ENCODE measurements around the gene NUP37.

The NUP37 gene

GRCh38 chr12:102069707-102070106 is 50.2 kb downstream of the NUP37 start:
- H3K27ac ChIP-seq (ENCODE audit: extremely low read depth, low read depth, low read length): no peak overlapping the region
- POLR2A ChIA-PET: no interaction called here
- H3K9me3 ChIP-seq (ENCODE audit: control insufficient read depth, insufficient read depth, low read depth, low read length): no peaks in the 10 kb centered on the region
- CTCF ChIA-PET: interaction anchor here (0.6 kb wide), 1 partner anchor 1132 kb away, joined by 3 read pairs; no protein-coding TSS in a partner anchor
- TF ChIP-seq WT1 (tag by site-specific recombination; IDR thresholded peaks at IDR 0.05): no peak
- TF ChIP-seq SALL2 (tag by site-specific recombination; IDR thresholded peaks at IDR 0.05; ENCODE audit: borderline replicate concordance): no peak
- no peak for TF ChIP-seq ZNF677 (tag by site-specific recombination; IDR thresholded peaks at IDR 0.05)
- no peak for TF ChIP-seq ZBTB20 (tag by site-specific recombination; IDR thresholded peaks at IDR 0.05)
- TF ChIP-seq, protein P1, sequence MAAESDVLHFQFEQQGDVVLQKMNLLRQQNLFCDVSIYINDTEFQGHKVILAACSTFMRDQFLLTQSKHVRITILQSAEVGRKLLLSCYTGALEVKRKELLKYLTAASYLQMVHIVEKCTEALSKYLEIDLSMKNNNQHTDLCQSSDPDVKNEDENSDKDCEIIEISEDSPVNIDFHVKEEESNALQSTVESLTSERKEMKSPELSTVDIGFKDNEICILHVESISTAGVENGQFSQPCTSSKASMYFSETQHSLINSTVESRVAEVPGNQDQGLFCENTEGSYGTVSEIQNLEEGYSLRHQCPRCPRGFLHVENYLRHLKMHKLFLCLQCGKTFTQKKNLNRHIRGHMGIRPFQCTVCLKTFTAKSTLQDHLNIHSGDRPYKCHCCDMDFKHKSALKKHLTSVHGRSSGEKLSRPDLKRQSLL (tag by site-specific recombination; IDR thresholded peaks at IDR 0.05): no peak
- no peak for TF ChIP-seq HOXD13 (CRISPR knock-in tag; IDR thresholded peaks at IDR 0.05; ENCODE audit: borderline replicate concordance)
- no peak for TF ChIP-seq GLI2 (tag by site-specific recombination; IDR thresholded peaks at IDR 0.05; ENCODE audit: borderline replicate concordance, low read depth)
- TF ChIP-seq ZFHX2 (tag by site-specific recombination; conservative IDR thresholded peaks at IDR 0.05): no peak
- no peak for TF ChIP-seq ZNF585B (tag by site-specific recombination; IDR thresholded peaks at IDR 0.05)
- peaks cover 5 to 10% of the 10 kb centered on the region in 2 experiments for H3K36me3 ChIP-seq (ENCODE audit: control insufficient read depth in 2 of 2, insufficient read depth in 1 of 2, low read length in 2 of 2)
- peaks cover 3% of the 10 kb centered on the region; the same call in 1 of the 2 replicates for H3K4me1 ChIP-seq (ENCODE audit: control insufficient read depth, insufficient read depth, low read length)
- no peak overlapping the region for H3K4me3 ChIP-seq (ENCODE audit: low read depth, low read length)

DNA sequence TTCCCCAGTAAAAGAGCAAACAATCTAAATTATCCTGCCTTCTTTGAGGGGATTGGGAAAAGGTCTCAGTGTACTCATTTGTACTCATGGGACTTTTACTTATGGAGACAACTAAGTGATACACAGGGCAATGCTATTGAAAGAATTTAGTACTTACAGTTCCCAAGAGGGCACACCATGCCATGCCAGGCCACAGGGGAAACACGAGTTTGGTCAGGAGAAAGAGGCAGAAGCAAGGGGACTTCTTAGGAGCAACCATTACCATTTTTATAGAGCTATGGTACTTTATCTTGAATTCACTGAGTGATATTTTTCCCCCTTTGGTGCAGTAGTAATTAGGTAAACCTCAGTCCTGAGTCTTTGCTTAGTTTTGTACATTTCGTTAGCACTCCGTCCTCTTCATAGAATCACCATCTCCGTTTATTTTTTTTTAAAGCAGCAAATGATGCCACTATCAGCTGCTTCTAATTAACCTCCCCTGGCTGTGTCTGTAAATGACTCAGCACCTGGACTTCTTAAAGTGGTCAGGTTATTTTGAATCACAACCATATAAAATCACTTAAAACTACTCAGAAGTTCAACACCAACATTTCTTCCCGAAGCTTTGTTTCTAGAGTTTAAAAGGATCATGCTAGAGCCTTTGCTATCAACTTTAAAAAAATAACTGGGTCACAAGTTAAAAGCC is 52.2 kb downstream of the NUP37 start:
- Histone ChIP-seq H3K27ac (ENCODE audit: extremely low read depth, low read depth, low read length) (no peak overlapping the region), H3K36me3 (ENCODE audit: control insufficient read depth in 2 of 2, insufficient read depth in 1 of 2, low read length in 2 of 2) (no peaks in the 10 kb centered on the region; a peak in 1 of 3 replicates), H3K4me3 (ENCODE audit: low read depth, low read length) (no peak overlapping the region), H3K4me1 (ENCODE audit: control insufficient read depth, insufficient read depth, low read length) (peaks cover 3% of the 10 kb centered on the region; the same call in 1 of the 2 replicates), H3K9me3 (ENCODE audit: control insufficient read depth, insufficient read depth, low read depth, low read length) (no peaks in the 10 kb centered on the region)
- CTCF ChIA-PET: interaction anchor here (0.5 kb wide), 1 partner anchor 412 kb away, joined by 5 read pairs; no protein-coding TSS in a partner anchor
- TF ChIP-seq ZNF561 (tag by site-specific recombination; IDR thresholded peaks at IDR 0.05; ENCODE audit: borderline replicate concordance) (no peak), SP3 (tag by site-specific recombination; IDR thresholded peaks at IDR 0.05) (no peak), ZFP3 (tag by site-specific recombination; IDR thresholded peaks at IDR 0.05; ENCODE audit: low read depth) (no peak), ZFP69B (tag by site-specific recombination; IDR thresholded peaks at IDR 0.05) (peak; percentile 80), TSHZ1 (tag by site-specific recombination; IDR thresholded peaks at IDR 0.05; ENCODE audit: borderline replicate concordance) (no peak), ZNF692 (tag by site-specific recombination; IDR thresholded peaks at IDR 0.05) (peak; percentile 86), PRDM10 (tag by site-specific recombination; IDR thresholded peaks at IDR 0.05) (peak; percentile 41; the same call in 1 of the 2 replicates), ZNF768 (tag by site-specific recombination; IDR thresholded peaks at IDR 0.05) (no peak), OVOL3 (tag by site-specific recombination; IDR thresholded peaks at IDR 0.05) (no peak), ZNF391 (tag by site-specific recombination; IDR thresholded peaks at IDR 0.05; ENCODE audit: borderline replicate concordance, low read depth) (no peak), ZBTB21 (tag by site-specific recombination; IDR thresholded peaks at IDR 0.05) (no peak)
- POLR2A ChIA-PET: no interaction called here
